HT-29 (cell line): Measurements from ENCODE around the gene LIME1. TPM values are rescaled to one million over a fixed set of nuclear protein-coding genes. Genes with fewer than 3 reads are reported as not detected.

Source experiments
- DNase-seq: peaks from one replicate; pipeline ENCODE4 v3.0.0-alpha.2; 2015; ENCODE audit warnings: low spot score
- total RNA-seq: library from RNA; depleted of rRNA; stranded (reverse); fragments of >200 nt; shearing (Covaris generic); gene quantifications from 2 replicates; pipeline ENCODE4 v1.2.3, GENCODE V29; 2014

Gene LIME1
- total RNA-seq, 1 experiment from 2014 or later = 267 TPM

DNA sequence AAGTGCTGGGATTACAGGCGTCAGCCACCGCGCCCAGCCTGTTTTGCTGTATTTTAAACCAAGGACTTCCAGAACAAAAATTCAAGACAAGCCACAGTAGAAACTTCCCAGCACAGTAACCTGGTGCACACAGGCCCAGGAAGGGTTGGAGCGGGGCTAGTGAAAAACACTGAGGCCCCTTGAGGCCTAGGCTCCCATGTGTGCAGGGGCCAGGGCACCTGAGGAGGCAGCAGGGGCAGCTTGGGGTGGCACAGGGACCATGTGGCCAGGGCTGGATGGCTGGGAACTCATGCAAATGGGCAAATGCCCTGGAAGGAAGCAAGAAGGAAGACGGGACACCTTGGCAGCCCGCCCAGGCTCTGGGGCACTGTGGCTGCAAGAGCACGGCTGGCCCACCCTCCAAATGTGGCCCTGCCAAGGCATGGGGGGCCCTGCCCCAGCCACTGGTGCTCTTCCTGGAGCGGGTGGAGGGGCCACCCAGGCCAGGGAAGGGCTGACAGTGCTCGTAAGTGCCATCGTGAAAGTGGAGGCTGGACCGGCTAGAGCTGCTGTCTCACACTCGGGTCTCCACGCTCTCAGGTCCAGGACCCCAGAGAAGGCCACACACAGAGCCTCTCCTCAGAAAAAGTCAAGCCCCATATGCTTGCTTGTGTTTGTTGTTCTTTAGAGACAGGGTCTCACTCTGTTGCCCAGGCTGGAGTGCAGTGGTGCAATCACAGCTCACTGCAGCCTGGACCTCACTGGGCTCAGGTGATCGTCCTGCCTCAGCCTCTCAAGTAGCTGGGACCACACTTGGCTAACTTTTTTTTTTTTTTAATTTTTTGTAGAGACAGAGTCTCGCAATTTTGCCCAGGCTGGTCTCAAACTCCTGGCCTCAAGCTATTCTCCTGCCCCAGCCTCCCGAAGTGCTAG, 13.4 kb downstream of the LIME1 start:
- DNase-seq = no peak

DNA sequence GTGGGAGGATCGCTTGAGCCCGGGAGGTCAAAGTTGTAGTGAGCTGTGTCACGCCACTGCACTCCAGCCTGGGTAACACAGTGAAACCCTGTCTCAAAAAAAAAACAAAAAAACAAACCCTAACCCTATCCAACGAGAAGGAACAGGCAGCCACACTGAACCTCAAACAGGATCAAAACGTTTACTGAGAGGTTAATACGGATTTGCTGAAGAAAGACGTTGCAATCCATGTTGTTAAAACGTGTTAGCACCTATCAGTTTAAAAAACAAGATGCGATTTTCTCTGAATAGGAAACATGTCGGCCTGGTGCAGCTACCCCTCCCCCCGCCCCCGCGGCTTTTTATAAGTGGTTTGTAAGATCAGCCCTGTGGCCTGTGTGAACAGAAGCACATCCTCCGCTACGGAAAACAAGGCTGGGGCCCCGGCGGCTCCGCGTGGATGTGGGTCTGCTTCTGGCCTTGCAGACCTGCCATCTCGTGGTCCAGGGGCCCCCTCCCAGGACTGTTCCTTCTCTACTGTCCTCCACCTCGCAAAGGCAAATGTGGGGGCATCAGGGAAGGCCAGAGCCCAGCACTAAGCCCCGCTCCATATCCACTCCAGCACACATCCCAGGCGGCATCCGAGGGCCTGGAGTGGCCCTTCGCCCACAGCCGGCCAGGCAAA, 14.5 kb downstream of the LIME1 start:
- no peak for DNase-seq

DNA sequence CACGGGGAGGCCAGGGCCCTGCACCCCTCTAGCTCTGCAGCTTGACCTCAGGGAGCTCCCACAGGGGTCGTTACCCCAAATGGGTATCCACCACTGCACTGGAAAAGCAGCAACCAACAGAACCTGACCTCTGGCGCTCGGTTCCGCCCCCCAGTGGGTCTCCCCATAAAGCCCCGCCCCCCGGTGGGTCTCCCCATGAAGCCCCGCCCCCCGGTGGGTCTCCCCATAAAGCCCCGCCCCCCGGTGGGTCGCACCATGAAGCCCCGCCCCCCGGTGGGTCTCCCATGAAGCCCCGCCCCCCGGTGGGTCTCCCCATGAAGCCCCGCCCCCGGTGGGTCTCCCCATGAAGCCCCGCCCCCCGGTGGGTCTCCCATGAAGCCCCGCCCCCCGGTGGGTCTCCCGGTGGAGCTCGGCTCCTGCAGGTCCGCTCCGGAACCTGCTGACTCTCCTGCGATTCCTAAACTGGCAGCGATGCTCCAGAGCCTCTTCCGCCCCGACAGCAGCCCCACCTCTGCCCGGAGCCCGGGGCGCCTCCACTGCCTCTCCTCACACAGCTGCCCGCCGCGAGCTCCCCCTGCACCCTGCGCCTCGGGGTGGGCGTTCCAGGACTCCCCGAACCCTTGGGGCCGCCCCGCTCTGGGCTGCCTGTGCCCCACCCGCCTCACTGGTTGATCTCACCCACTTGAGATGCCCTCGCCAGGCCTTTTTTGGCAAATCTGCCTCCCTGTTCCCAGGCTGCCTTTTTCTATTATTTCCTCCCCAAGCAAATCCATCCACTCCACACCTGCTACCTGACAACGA, 15.2 kb downstream of the LIME1 start:
- no peak for DNase-seq

DNA sequence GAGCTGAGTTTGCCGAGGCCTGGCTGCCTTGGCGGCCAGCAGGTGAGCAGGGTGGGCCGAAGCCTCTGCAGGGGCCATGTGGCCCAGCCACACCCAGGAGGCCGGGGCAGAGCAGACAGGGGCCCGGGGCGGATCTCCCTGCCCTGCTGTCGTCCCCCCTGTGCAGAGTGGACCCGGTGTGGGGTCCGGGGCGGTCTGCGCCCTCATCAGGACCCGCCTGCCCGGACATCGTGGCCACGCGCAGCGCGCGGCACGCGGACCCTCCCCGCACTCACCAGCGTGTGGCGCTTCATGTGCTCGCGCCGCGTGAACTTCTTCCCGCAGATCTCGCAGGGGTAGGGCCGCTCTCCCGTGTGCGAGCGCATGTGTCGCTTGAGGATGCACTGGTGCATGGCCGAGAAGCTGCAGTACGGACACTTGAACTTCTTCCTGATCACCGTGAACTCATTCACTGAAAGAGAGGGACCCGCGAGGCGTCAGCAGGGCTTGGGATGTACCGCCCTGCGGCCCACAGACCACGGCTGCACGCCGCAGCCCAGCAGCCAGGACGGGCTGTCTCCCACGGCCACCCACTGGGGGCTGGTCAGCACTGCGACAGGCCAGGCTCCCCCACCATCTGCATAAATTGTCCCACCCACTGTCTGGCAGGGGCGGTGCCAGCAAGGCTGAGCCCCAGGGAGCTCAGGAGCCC, 16.1 kb downstream of the LIME1 start:
- no peak for DNase-seq

GRCh38 chr20:63753381-63753780, 16.9 kb downstream of the LIME1 start:
- DNase-seq = no peak

DNA sequence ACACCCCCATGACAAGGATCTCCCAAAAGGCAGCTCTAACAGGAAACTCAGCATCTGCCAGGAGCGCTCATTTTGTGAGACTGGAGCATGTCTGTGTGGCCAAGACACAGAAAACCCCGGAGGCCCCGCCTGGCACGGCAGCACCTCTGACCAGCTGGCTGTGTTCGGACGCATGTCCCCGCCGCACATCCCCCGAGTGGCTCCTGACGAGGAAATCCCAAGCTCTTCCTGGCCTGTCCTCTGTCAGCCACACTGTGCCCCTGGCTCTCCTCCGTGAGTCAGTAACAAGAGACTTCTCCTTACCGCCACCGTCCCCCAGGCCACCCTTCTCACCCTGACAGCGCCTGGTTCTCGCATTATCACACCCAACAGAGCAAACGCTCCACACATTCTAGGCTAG, 17.5 kb downstream of the LIME1 start:
- DNase-seq = no peak

- DNase-seq = no peak
Observed at GRCh38 chr20:63755933-63756647, 19.6 kb downstream of the LIME1 start.

- DNase-seq = no peak
Observed at GRCh38 chr20:63756648-63756991, 20.2 kb downstream of the LIME1 start.

- no peak for DNase-seq
Observed at GRCh38 chr20:63758152-63758551, 21.7 kb downstream of the LIME1 start.

DNA sequence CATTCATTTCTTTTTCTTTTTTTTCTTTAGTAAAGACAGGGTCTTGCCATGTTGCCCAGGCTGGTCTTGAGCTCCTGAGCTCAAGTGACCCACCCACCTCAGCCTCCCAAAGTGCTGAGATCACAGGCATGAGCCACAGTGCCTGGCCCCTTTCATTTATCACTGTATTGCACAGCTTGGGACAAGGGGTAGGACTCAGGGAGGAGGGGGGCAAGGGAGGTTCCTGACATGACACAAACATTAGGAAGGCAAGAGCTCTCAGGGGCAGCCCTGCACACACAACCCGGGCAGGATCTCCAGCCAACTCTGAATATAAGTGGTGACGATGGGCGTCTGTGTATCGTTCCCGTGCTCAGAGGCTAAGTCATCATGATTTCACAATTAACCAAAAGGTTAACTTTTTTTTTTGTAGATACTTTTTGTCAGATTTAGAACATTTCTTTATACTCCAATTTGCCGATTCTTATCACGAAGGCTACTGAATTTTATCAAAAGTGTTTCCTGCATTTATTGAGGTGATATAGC, 23.0 kb downstream of the LIME1 start:
- no peak for DNase-seq

DNA sequence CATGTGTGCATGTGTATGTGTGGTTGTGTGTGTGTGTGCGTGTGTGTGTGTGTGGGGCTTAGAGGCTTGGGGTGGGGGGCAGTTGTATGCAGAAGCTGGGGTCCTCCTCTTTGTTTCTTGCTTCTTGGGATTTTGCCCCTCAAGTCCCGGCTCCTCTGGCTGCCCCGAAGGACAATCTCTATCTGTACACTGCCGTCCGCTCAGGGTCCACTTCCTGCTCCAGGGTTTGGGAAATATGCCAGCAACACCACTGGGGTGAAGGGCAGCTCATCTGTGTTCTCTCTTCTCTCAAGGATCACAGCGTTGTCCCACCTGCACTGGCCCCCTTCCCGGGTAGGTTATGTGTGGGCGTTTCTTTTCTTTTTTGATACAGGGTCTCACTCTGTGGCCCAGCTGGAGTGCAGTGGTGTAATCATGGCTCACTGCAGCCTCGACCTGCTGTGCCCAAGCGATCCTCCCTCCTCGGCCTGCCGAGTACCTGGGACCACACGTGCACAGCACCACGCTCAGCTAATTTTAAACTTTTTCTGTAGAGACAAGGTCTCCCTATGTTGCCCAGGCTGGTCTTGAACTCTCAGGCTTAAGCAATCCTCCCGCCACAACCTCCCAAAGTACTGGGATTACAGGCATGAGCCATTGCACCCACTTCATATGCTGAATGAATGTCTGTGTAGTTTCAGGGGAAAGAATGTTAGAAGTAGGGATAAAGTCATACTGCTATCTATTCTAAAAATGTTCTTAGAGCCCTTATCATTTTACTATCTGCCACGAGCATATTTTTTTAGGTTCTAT, 28.8 kb downstream of the LIME1 start:
- no peak for DNase-seq

DNA sequence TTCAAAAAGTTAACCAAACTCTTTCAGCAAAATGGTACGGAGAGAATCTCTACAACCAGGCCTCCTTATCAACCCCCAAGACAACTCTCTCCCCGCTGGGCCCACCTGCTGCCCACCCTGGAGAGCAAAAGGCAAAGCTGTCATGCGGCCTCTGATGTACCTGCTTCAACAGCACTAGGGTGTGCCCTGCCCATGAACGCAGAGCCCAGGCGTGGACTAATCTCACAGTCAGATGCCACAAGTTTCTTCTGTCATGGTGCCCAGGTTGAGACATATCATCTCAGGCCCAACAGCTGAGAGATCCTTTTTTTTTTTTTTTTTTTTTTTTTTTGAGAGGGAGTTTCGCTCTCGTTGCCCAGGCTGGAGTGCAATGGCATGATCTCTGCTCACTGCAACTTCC, 29.4 kb downstream of the LIME1 start:
- no peak for DNase-seq

GRCh38 chr20:63766695-63767426, 30.4 kb downstream of the LIME1 start:
- no peak for DNase-seq

GRCh38 chr20:63767456-63767855, 31.0 kb downstream of the LIME1 start:
- no peak for DNase-seq

DNA sequence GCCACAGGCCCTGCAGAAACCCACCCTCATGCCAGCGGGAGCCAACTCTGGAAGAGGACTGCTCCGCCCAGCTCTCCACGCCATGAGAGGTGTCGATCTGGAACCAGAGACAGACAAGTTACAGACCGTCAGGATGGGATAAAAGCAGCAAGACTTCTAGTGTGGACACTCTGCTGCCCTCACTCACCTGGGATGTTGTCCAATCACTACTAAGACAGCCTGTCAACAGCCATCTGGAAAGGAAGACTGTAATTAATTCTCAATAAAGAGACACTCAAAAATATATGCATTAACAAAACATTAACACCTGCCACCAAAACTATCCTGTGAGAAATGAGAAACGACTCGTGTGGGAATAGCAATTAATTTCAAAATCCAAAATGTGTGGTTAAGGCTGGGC, 31.4 kb downstream of the LIME1 start:
- no peak for DNase-seq

DNA sequence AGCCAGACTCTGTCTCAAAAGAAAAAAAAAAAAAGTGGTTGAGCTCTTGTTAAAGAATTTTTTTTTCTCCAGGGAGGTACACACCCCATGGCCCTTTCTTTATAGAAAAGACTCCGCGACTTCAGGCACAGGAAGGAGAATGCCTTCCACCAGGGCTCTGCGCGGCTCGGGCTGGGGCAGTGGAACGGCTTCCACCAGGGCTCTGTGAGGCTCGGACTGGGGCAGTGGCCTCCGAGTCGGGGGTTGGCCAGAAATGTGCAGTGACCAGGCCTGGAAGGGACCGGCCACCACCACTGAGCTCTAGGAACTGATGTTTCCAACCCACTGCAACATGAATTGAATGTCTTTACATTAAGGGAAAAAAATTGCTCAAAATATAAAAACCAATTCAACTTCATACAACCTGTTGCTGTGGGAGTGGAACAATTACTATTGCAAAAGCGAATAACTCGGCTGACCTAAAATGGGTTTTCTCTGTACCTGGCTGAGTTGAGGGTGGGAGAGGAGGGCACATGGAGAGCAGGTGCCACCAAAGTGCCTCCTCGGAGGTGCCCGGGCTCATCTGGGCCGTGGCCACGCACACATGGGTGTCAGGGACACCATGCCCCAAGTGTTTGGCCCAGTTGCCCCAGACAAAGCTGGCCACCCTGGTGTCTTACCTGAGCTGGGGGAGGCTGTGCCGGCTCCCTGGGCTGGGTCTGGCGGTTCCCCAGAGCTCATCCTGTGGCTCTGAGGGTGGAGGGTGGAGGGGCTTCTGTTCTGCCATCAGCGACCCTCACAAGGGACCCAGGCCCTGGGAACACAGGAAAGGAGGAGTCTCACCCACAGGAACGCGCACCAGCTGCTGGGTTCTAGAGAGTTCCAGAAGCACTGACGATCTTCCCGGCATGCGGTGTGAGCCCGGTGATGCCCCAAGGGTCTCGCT, 32.4 kb downstream of the LIME1 start:
- no peak for DNase-seq

GRCh38 chr20:63769891-63770474, 33.5 kb downstream of the LIME1 start:
- DNase-seq = no peak
